GM18505 (cell line): ENCODE data around the gene NCOA1.

Experiments
- ATAC-seq: cut with Tn5 transposase; IDR thresholded peaks from one replicate; pipeline ENCODE4 v1.9.1; 2021; ENCODE audit not compliant: unreplicated experiment
- POLR2A ChIP-seq: IDR thresholded peaks from 4 replicates; pipeline ENCODE4 v1.6.1; 2011; ENCODE audit warnings: borderline replicate concordance; ENCODE audit not compliant: insufficient read depth, insufficient read length; ENCODE audit errors: extremely low read depth

NCOA1 gene

GRCh38 chr2:24617424-24617823 lies 126.4 kb downstream of the NCOA1 start:
- no peak for ATAC-seq
- TF ChIP-seq POLR2A = no peak

GRCh38 chr2:24618144-24618543 lies 127.1 kb downstream of the NCOA1 start:
- TF ChIP-seq POLR2A = no peak
- no peak for ATAC-seq

- no peak for TF ChIP-seq POLR2A
- no peak for ATAC-seq
Measured at GRCh38 chr2:24618680-24619079, 127.6 kb downstream of the NCOA1 start.

GRCh38 chr2:24620936-24621335 lies 129.9 kb downstream of the NCOA1 start:
- no peak for ATAC-seq
- TF ChIP-seq POLR2A = no peak

GRCh38 chr2:24621779-24622538 lies 130.9 kb downstream of the NCOA1 start:
- no peak for ATAC-seq
- no peak for TF ChIP-seq POLR2A

- ATAC-seq = no peak
- no peak for TF ChIP-seq POLR2A
Measured at GRCh38 chr2:24623535-24623934, 132.5 kb downstream of the NCOA1 start.

GRCh38 chr2:24625728-24626127 lies 134.7 kb downstream of the NCOA1 start:
- TF ChIP-seq POLR2A = no peak
- ATAC-seq = no peak

- ATAC-seq = no peak
Measured at GRCh38 chr2:24626131-24626530, 135.1 kb downstream of the NCOA1 start.

GRCh38 chr2:24628746-24629145 lies 137.7 kb downstream of the NCOA1 start:
- ATAC-seq = no peak
- TF ChIP-seq POLR2A = no peak

More at GRCh38 chr2:24626131-24626530, 135.1 kb downstream of the NCOA1 start:
- no peak for TF ChIP-seq POLR2A

- TF ChIP-seq POLR2A = no peak
- ATAC-seq = no peak
Measured at GRCh38 chr2:24632172-24632571, 141.1 kb downstream of the NCOA1 start.

- ATAC-seq = no peak
- no peak for TF ChIP-seq POLR2A
Measured at GRCh38 chr2:24635181-24635580, 144.1 kb downstream of the NCOA1 start.

GRCh38 chr2:24638568-24638967 lies 147.5 kb downstream of the NCOA1 start:
- TF ChIP-seq POLR2A = no peak
- no peak for ATAC-seq

GRCh38 chr2:24642351-24642750 lies 151.3 kb downstream of the NCOA1 start:
- no peak for TF ChIP-seq POLR2A
- ATAC-seq = no peak

- ATAC-seq = no peak
- no peak for TF ChIP-seq POLR2A
Measured at GRCh38 chr2:24643051-24643450, 152.0 kb downstream of the NCOA1 start.
